GM23338 (cell line): ENCODE results near the gene CNIH3.

ENCODE experiments used
- CTCF ChIP-seq, 2 experiments: fragments of 200-600 bp in 1 of 2; sonication (generic) in 1 of 2; conservative IDR thresholded peaks; 2 replicates each; pipeline versions ENCODE4 v1.5.1 to v1.6.1; 2016 to 2017; ENCODE audit warnings: antibody characterized with exemption in 2 of 2, low read depth in 2 of 2, mild to moderate bottlenecking in 2 of 2, moderate library complexity in 1 of 2
- EZH2phosphoT487 ChIP-seq: fragments of 200-600 bp; sonication (generic); IDR thresholded peaks from one replicate; pipeline ENCODE4 v1.8.1; 2018; ENCODE audit warnings: antibody characterized with exemption; ENCODE audit not compliant: unreplicated experiment

DNA sequence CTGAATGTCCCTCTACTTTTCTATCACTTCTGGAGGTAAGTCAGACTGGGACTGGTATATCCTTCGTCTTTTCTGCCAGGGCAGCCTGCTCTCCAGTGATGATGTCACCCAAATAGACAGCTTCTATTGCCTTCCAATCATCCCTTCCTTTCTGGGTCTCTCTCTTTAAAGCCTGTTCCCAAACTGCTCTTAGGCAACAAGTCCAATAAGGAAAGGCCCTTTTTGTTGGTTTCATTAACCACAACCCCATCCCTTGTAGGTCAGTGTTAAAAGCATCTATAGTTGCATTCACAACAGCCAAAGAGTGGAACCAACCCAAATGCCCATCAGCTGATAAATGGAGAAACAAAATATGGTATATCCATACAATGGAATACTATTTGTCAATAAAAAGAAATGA is 114.4 kb downstream of the CNIH3 start:
- TF ChIP-seq EZH2phosphoT487 (no peak), CTCF (conservative IDR thresholded peaks at IDR 0.05; ENCODE audit: low read depth in 2 of 2) (no peak)
